A549 (cell line): ENCODE data around the gene POLE4.

Source experiments
- BHLHE40 ChIP-seq: IDR thresholded peaks from 2 replicates; pipeline ENCODE4 v1.6.1; 2012; ENCODE audit warnings: low read depth, low read length, inconsistent platforms
- CHD2 ChIP-seq: fragments of 150-350 bp; IDR thresholded peaks from 2 replicates; pipeline ENCODE4 v1.6.1; 2014; ENCODE audit warnings: low read length; ENCODE audit not compliant: partially characterized antibody
- EHMT2 ChIP-seq: fragments of 200-600 bp; sonication (generic); IDR thresholded peaks from 2 replicates; pipeline ENCODE4 v1.6.1; 2016; ENCODE audit warnings: antibody characterized with exemption, low read depth, mild to moderate bottlenecking, moderate library complexity
- EP300 ChIP-seq, 2 experiments: fragments of >200 bp; sonication (Bioruptor Twin); formaldehyde crosslinking; IDR thresholded peaks; 2 replicates in 1 of 2; 3 replicates in 1 of 2; pipeline ENCODE4 v1.6.1; 2016 to 2017
- JUNB ChIP-seq: fragments of >200 bp; sonication (Bioruptor Twin); formaldehyde crosslinking; IDR thresholded peaks from 2 replicates; pipeline ENCODE4 v1.6.1; 2016
- KDM1A ChIP-seq: fragments of 200-600 bp; sonication (generic); IDR thresholded peaks from 2 replicates; pipeline ENCODE4 v1.6.1; 2016; ENCODE audit warnings: low read depth, mild to moderate bottlenecking
- NPAS2 ChIP-seq: fragments of 250-450 bp; sonication (Bioruptor Pico); IDR thresholded peaks from 2 replicates; pipeline ENCODE4 v1.8.0; 2022; ENCODE audit warnings: mild to moderate bottlenecking, moderate library complexity, borderline replicate concordance
- POLR2A ChIP-seq: IDR thresholded peaks from 2 replicates; pipeline ENCODE4 v1.6.1; 2012; ENCODE audit warnings: mild to moderate bottlenecking, low read length
- POLR2AphosphoS2 ChIP-seq: conservative IDR thresholded peaks from 2 replicates; pipeline ENCODE4 v1.6.1; 2012; ENCODE audit warnings: low read length, improper control_type of control experiment, inconsistent platforms
- RCOR1 ChIP-seq: fragments of 150-350 bp; IDR thresholded peaks from 2 replicates; pipeline ENCODE4 v1.6.1; 2014; ENCODE audit warnings: antibody characterized with exemption, low read length, low read depth
- USF2 ChIP-seq: fragments of 450-650 bp; IDR thresholded peaks from 2 replicates; pipeline ENCODE4 v1.6.1; 2014; ENCODE audit warnings: antibody characterized with exemption
- TF ChIP-seq, protein P1 (sequence below): fragments of >200 bp; sonication (Bioruptor Twin); formaldehyde crosslinking; IDR thresholded peaks from 3 replicates; pipeline ENCODE4 v1.5.1; 2016

DNA sequence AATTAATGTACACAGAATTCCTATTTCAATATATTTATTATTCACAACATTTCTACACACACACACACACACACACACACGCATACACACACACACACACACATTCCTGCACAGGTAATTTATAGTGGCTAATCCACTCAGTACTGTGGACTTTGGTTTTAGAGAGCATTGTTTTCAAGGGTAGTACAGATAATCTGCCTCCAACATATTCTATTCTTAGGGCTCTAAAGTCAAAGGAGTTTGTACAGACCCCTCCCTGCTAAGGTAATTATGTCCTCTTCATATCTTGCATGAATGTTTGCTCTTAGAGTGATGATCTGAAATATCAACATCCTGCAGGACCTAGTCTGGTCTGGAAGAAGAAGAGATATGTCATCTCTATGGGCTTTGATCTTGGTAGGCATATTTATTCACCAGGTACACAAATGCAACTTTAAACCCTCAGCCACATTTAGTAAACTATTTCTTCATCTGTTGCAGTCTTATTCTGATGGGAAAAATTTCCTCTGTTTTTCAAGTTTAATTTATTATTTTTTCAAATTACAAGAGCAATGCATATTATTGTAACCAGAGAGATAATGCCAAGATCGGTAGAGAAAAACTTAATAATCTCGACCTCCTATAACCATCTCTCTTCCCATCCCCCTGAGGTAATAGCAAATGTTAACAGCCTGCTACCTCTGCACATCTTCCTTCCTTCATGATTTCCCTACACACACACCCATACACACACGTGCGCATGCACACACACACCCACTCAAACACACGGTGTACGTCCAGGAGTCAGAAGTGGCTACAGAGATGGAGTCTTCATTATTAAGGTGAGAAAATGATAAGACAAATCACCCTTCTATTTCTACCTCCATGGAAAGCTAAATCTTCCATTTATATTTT is 18.3 kb upstream of the POLE4 start:
- TF ChIP-seq POLR2A (no peak), POLR2AphosphoS2 (no peak), RCOR1 (no peak), JUNB (no peak), EHMT2 (no peak), EP300 (IDR thresholded peaks at IDR 0.05) (no peak), CHD2 (no peak), BHLHE40 (no peak), USF2 (no peak), KDM1A (no peak), NPAS2 (CRISPR knock-in tag) (no peak)
- TF ChIP-seq, protein P1, sequence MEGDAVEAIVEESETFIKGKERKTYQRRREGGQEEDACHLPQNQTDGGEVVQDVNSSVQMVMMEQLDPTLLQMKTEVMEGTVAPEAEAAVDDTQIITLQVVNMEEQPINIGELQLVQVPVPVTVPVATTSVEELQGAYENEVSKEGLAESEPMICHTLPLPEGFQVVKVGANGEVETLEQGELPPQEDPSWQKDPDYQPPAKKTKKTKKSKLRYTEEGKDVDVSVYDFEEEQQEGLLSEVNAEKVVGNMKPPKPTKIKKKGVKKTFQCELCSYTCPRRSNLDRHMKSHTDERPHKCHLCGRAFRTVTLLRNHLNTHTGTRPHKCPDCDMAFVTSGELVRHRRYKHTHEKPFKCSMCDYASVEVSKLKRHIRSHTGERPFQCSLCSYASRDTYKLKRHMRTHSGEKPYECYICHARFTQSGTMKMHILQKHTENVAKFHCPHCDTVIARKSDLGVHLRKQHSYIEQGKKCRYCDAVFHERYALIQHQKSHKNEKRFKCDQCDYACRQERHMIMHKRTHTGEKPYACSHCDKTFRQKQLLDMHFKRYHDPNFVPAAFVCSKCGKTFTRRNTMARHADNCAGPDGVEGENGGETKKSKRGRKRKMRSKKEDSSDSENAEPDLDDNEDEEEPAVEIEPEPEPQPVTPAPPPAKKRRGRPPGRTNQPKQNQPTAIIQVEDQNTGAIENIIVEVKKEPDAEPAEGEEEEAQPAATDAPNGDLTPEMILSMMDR = no peak
